HepG2 (cell line): ENCODE results near the gene GPN1. TPM values are rescaled to one million over a fixed set of nuclear protein-coding genes. Genes with fewer than 3 reads are reported as not detected.

Source experiments
- ATAD3A ChIP-seq: sonication (generic); formaldehyde crosslinking; IDR thresholded peaks from 2 replicates; pipeline ENCODE4 v1.4.0; 2020; ENCODE audit warnings: missing genetic modification reagents
- BRCA1 ChIP-seq: sonication (generic); formaldehyde crosslinking; IDR thresholded peaks from 2 replicates; pipeline ENCODE4 v1.4.0; 2020; ENCODE audit warnings: missing genetic modification reagents
- BRD4 ChIP-seq: sonication (generic); formaldehyde crosslinking; IDR thresholded peaks from 2 replicates; pipeline ENCODE4 v1.4.0; 2020; ENCODE audit warnings: missing genetic modification reagents
- BRF2 ChIP-seq: sonication (generic); formaldehyde crosslinking; IDR thresholded peaks from 2 replicates; pipeline ENCODE4 v1.8.1; 2022; ENCODE audit warnings: mild to moderate bottlenecking, missing genetic modification reagents
- FOXM1 ChIP-seq: sonication (generic); formaldehyde crosslinking; IDR thresholded peaks from 2 replicates; pipeline ENCODE4 v1.5.0; 2020; ENCODE audit warnings: missing genetic modification reagents
- HNF1B ChIP-seq: sonication (generic); formaldehyde crosslinking; IDR thresholded peaks from 2 replicates; pipeline ENCODE4 v1.5.1; 2020; ENCODE audit warnings: mild to moderate bottlenecking, moderate library complexity, missing genetic modification reagents
- HNRNPL ChIP-seq: fragments of 200-400 bp; formaldehyde crosslinking; IDR thresholded peaks from 2 replicates; pipeline ENCODE4 v1.6.1; 2017; ENCODE audit warnings: mild to moderate bottlenecking, low read depth, low read length
- MTF2 ChIP-seq: sonication (generic); formaldehyde crosslinking; IDR thresholded peaks from 2 replicates; pipeline ENCODE4 v1.5.0; 2020; ENCODE audit warnings: missing genetic modification reagents, borderline replicate concordance
- SCMH1 ChIP-seq: sonication (generic); formaldehyde crosslinking; IDR thresholded peaks from 2 replicates; pipeline ENCODE4 v1.9.0; 2021; ENCODE audit warnings: missing genetic modification reagents, mild to moderate bottlenecking, borderline replicate concordance
- SUZ12 ChIP-seq: fragments of 150-350 bp; IDR thresholded peaks from 2 replicates; pipeline ENCODE4 v1.6.1; 2014; ENCODE audit warnings: low read depth, low read length
- UBTF ChIP-seq: sonication (generic); formaldehyde crosslinking; IDR thresholded peaks from 2 replicates; pipeline ENCODE4 v1.4.0; 2020; ENCODE audit warnings: mild to moderate bottlenecking, missing genetic modification reagents
- ZBTB3 ChIP-seq: sonication (generic); formaldehyde crosslinking; IDR thresholded peaks from 2 replicates; pipeline ENCODE4 v1.4.0; 2020; ENCODE audit warnings: low read depth, mild to moderate bottlenecking, moderate library complexity, missing genetic modification reagents, borderline replicate concordance
- ZBTB43 ChIP-seq: sonication (generic); formaldehyde crosslinking; conservative IDR thresholded peaks from 2 replicates; pipeline ENCODE4 v1.4.0; 2020; ENCODE audit warnings: missing genetic modification reagents
- ZKSCAN8 ChIP-seq: IDR thresholded peaks from 2 replicates; pipeline ENCODE4 v1.6.1; 2016; ENCODE audit warnings: borderline replicate concordance, missing genetic modification reagents, missing compliant biosample characterization
- ZNF263 ChIP-seq: sonication (generic); formaldehyde crosslinking; IDR thresholded peaks from 2 replicates; pipeline ENCODE4 v1.4.0; 2020; ENCODE audit warnings: missing genetic modification reagents
- ZNF30 ChIP-seq: sonication (generic); formaldehyde crosslinking; IDR thresholded peaks from 2 replicates; pipeline ENCODE4 v1.5.0; 2020; ENCODE audit warnings: mild to moderate bottlenecking, missing genetic modification reagents
- ZNF343 ChIP-seq: sonication (generic); formaldehyde crosslinking; IDR thresholded peaks from 2 replicates; pipeline ENCODE4 v1.4.0; 2020; ENCODE audit warnings: mild to moderate bottlenecking, missing genetic modification reagents
- ZNF558 ChIP-seq: sonication (generic); formaldehyde crosslinking; IDR thresholded peaks from 2 replicates; pipeline ENCODE4 v1.9.0; 2022; ENCODE audit warnings: mild to moderate bottlenecking, missing genetic modification reagents, borderline replicate concordance
- ZNF569 ChIP-seq: sonication (generic); formaldehyde crosslinking; IDR thresholded peaks from 2 replicates; pipeline ENCODE4 v1.5.0; 2020; ENCODE audit warnings: mild to moderate bottlenecking, missing genetic modification reagents, moderate library complexity, borderline replicate concordance
- ZNF775 ChIP-seq: sonication (generic); formaldehyde crosslinking; IDR thresholded peaks from 2 replicates; pipeline ENCODE4 v1.4.0; 2020; ENCODE audit warnings: missing genetic modification reagents, mild to moderate bottlenecking, moderate library complexity, borderline replicate concordance
- ZNF776 ChIP-seq: sonication (generic); formaldehyde crosslinking; IDR thresholded peaks from 2 replicates; pipeline ENCODE4 v1.4.0; 2020; ENCODE audit warnings: mild to moderate bottlenecking, missing genetic modification reagents
- ZSCAN21 ChIP-seq: sonication (generic); formaldehyde crosslinking; IDR thresholded peaks from 2 replicates; pipeline ENCODE4 v1.8.0; 2022; ENCODE audit warnings: mild to moderate bottlenecking, missing genetic modification reagents, moderate library complexity, borderline replicate concordance
- ZSCAN22 ChIP-seq: sonication (generic); formaldehyde crosslinking; IDR thresholded peaks from 2 replicates; pipeline ENCODE4 v1.4.0; 2020; ENCODE audit warnings: mild to moderate bottlenecking, missing genetic modification reagents
- polyA plus RNA-seq, 8 experiments: library from polyadenylated mRNA; depleted of rRNA in 3 of 8; stranded (reverse) in 7 of 8; unstranded in 1 of 8; fragments of >200 nt; fragmentation: Illumina TruSeq in 4 of 8; extraction: Trizol in 4 of 8; gene quantifications; 2 replicates each; pipeline versions ENCODE4 v1.2.1 to v1.2.3, GENCODE V29; 2011 to 2016; ENCODE audit warnings: low read depth in 4 of 8, missing spikeins in 1 of 8, mixed read lengths in 1 of 8; ENCODE audit not compliant: insufficient read depth in 1 of 8
- total RNA-seq, 5 experiments: library from RNA; depleted of rRNA; stranded (reverse); fragments of >200 nt; fragmentation: Illumina TruSeq; extraction: Trizol; gene quantifications; 2 replicates each; pipeline ENCODE4 v1.2.3, GENCODE V29; 2016; ENCODE audit warnings: low read depth in 1 of 5

Gene GPN1
- total and polyA plus RNA-seq, 2 of the 13 experiments (the other 11 are each of a cell fraction or from before 2014, with no cell fraction given), result 54.5 to 62.7 TPM

- peak; percentile 81 for TF ChIP-seq BRD4 (CRISPR knock-in tag)
- TF ChIP-seq SUZ12, result no peak
- TF ChIP-seq ATAD3A (CRISPR knock-in tag), result no peak
- no peak for TF ChIP-seq ZSCAN22 (CRISPR knock-in tag)
- no peak for TF ChIP-seq ZNF30 (CRISPR knock-in tag)
- peak; percentile 68; the same call in 1 of the 2 replicates for TF ChIP-seq ZNF776 (CRISPR knock-in tag)
- TF ChIP-seq ZKSCAN8 (CRISPR knock-in tag), result peak; percentile 41; the same call in 1 of the 2 replicates
- TF ChIP-seq BRCA1 (CRISPR knock-in tag), result no peak; the same call in 1 of the 2 replicates
- TF ChIP-seq BRF2, result 0 out of 2 replicates have a peak, but pooled peaks have one; percentile 47
- TF ChIP-seq ZNF263 (CRISPR knock-in tag), result peak; percentile 4; the same call in 1 of the 2 replicates
- peak; percentile 92 for TF ChIP-seq UBTF (CRISPR knock-in tag)
- no peak for TF ChIP-seq MTF2 (CRISPR knock-in tag)
- TF ChIP-seq SCMH1, result no peak
- TF ChIP-seq ZSCAN21 (CRISPR knock-in tag), result no peak
- TF ChIP-seq HNRNPL, result peak; percentile 84
- no peak for TF ChIP-seq FOXM1 (CRISPR knock-in tag)
- TF ChIP-seq ZNF343, result no peak
- TF ChIP-seq ZBTB43 (CRISPR knock-in tag), result no peak
- TF ChIP-seq ZNF558 (CRISPR knock-in tag), result no peak; the same call in 1 of the 2 replicates
- peak; percentile 86 for TF ChIP-seq HNF1B (CRISPR knock-in tag)
- TF ChIP-seq ZNF569 (CRISPR knock-in tag), result no peak
- TF ChIP-seq ZNF775 (CRISPR knock-in tag), result no peak
- TF ChIP-seq ZBTB3 (CRISPR knock-in tag), result 0 out of 2 replicates have a peak, but pooled peaks have one; percentile 69
Observed at GRCh38 chr2:27628767-27629709, at the start of gene GPN1, which contains the start of gene CCDC121 (continued).
